AG09309 (cell line): ENCODE results near the gene TBC1D1.

Experiments
- DNase-seq: peaks from one replicate; pipeline ENCODE4 v3.0.0-alpha.2; 2010; ENCODE audit warnings: low read depth
- H3K4me3 ChIP-seq: 2 replicates; pipeline ENCODE4 v1.5.1; 2011; ENCODE audit warnings: mild to moderate bottlenecking, low read depth, low read length, moderate library complexity; ENCODE audit not compliant: control insufficient read depth
- CTCF ChIP-seq: IDR thresholded peaks from 2 replicates; pipeline ENCODE4 v1.5.1; 2011; ENCODE audit warnings: mild to moderate bottlenecking, low read depth, low read length, inconsistent platforms; ENCODE audit not compliant: insufficient read depth, control insufficient read depth; ENCODE audit errors: missing control alignments

Gene TBC1D1

DNA sequence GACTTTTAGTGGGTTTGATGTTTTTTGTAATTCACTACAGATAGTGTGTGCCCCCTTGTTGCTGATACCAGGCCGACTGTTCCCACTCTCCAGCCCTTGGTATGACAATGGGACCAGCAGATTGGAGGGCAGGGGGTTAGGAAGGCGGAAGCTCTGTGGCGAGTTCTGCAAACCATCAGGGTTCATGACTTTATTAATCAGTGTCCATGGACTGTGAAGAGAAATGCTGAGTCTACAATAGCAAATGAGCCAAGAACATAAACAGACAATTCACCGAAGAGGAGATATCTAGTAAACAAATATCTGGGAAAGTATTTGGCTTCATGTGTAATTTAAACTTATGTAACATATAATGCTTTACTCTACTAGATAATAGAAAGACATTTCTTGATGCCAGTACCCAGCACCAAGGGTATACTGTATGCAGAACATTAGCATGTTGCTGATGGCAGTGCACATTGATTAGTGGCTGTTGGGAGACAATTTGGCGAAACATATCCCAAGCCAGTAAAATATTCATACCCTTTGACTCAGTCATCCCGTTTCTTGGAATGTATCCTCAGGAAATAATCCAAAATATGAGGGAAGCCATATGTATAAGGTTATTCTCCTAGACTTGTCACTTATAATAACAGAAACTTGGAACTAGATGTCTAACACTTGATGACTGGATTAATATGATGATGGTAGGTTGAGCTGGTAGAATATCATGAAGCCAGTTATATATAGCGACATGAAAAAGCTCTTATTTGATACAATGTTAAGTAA, 238.8 kb downstream of the TBC1D1 start:
- TF ChIP-seq CTCF, result no peak
- DNase-seq, result no peak
- no peak overlapping the region for H3K4me3 ChIP-seq

GRCh38 chr4:38130884-38131283, 240.0 kb downstream of the TBC1D1 start:
- H3K4me3 ChIP-seq, result no peak overlapping the region
- DNase-seq, result no peak
- TF ChIP-seq CTCF, result no peak

GRCh38 chr4:38131371-38132091, 240.6 kb downstream of the TBC1D1 start:
- TF ChIP-seq CTCF, result no peak
- H3K4me3 ChIP-seq, result no peak overlapping the region
- DNase-seq, result no peak

- no peak overlapping the region for H3K4me3 ChIP-seq
- peak; percentile 94 for DNase-seq
These were observed 241.3 kb downstream of the TBC1D1 start for GRCh38 chr4:38132107-38132673.

DNA sequence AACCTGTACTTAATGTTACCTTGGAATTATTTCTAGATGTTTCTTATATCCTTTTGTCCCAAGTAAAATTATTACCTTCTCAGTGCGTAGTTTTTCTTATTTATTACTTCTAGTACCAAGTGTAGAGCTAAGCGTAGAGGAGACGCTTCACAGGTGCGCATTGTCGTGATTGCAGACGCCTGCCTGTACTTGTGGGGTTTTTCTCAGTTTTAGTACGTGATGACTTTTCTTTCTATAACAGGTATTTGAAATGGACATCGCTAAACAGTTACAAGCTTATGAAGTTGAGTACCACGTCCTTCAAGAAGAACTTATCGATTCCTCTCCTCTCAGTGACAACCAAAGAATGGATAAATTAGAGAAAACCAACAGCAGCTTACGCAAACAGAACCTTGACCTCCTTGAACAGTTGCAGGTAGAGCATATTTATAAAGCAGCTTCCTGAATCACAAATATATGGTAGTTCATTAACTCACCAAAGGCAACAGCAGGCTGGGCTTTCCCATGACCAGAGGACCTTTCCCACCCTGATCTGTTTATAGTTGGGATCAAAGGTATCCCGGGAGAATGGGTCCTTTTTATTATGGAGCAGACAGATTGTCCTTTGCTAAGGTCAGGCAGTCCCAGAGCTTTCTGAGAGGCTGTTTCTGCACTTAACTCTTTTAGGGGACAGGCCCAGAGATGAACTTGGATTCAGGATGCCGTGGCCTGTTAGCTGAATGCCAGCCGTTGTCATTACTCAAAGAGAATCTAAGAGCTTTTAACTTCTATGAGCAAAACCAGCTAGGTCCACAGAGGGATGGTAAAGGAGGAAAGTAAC, 242.2 kb downstream of the TBC1D1 start:
- no peak for DNase-seq
- TF ChIP-seq CTCF, result no peak
- H3K4me3 ChIP-seq, result no peak overlapping the region

More at GRCh38 chr4:38132107-38132673, 241.3 kb downstream of the TBC1D1 start:
- TF ChIP-seq CTCF, result no peak
